ENCODE data around the gene RBMS3.
"Not testable (repeated sequence)": the region's sequence is repeated elsewhere in the genome, so short reads cannot be mapped to it uniquely, and the experiment has no call there.

The RBMS3 gene

GRCh38 chr3:29758434-29759322 is 477.8 kb downstream of the RBMS3 start:
- no peak for DNase-seq

GRCh38 chr3:29759411-29760225 is 478.7 kb downstream of the RBMS3 start:
- no peak for DNase-seq

DNA sequence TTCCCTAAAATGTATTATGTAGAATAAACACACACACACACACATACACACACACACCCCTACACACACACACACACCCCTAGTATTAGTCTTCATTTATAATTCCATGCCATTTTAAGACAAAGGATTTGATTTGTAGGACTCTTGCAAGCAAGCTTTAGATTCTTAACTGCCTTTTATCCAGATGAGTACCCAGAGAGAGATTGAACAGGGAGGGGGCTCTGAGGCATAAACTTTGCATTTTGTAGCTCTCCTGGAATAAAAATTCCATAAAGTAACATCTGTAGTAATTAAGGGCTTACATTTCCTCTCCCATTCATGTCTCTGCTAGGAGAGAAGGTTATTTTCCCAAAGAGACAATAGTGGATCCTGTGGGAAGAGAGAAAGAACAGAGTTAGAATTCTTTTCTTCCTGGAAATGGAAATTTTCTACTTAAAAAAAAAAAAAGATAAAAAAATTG is 479.4 kb downstream of the RBMS3 start:
- no peak for DNase-seq

DNA sequence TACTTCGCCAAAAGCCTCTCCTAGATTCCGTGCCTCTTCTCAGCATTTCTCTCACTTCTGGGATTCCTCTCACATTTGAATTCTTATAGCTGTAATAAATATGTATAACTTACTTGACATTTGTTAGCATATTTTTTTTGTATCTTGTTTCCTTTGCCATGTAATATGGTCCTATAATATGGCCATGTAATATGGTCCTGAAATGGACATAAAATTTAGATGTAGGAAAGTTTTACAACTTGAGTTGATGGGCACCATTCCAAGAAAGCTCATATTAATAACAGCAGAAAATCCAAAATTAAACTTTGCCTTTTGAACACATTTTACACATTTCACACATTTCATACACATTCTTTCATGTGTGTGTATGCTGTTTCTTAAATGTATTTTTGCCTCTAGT is 480.6 kb downstream of the RBMS3 start:
- DNase-seq = no peak

- no peak for DNase-seq
Measured at GRCh38 chr3:29763115-29763514, 482.2 kb downstream of the RBMS3 start.

- no peak for DNase-seq
Measured at GRCh38 chr3:29764041-29764440, 483.2 kb downstream of the RBMS3 start.

DNA sequence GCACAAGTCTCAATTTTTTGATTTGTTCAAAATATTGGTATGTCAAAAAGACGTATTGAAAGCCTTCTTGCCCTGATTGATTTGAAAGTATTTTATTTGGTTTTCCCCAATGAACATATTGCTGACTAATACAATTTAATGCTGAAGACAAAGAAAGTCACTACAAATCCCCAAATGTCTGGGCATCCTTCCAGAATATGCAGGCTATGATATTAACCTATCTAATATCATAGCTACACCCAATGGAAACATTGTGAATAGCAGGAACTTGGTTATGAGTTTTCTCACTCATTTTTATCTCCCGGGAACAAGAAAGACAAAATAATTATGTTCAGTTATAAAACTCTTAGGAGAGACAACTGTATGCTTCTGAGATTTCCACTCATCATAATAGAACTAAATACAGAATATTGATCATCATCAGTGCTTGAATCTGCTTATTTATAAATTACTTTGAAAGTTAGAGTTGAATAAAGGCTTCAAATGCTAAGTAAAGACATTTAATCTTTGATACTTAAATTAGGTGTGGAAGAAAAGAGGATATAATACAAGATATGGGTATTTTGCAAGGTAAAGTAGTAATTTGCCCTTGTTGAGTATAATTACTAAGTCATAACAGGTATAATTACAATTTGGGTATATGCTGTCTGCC is 483.9 kb downstream of the RBMS3 start:
- DNase-seq = no peak

DNA sequence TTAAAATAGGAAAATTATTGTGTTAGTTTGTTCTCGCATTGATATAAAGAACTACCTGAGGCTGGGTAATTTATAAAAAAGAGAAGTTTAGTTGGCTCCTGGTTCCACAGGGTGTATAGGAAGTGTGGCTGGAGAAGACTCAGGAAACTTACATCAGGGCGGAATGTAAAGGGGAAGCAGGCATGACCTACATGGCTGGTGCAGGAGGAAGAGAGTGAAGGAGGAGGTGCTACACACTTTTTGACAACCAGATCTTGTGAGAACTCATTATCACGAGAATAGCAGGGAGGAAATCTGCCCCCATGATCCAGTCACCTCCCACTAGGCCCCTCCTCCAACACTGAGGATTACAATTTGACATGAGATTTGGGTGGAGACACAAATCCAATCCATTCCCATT is 490.7 kb downstream of the RBMS3 start:
- no peak for DNase-seq

GRCh38 chr3:29772436-29772835 is 491.6 kb downstream of the RBMS3 start:
- no peak for DNase-seq

DNA sequence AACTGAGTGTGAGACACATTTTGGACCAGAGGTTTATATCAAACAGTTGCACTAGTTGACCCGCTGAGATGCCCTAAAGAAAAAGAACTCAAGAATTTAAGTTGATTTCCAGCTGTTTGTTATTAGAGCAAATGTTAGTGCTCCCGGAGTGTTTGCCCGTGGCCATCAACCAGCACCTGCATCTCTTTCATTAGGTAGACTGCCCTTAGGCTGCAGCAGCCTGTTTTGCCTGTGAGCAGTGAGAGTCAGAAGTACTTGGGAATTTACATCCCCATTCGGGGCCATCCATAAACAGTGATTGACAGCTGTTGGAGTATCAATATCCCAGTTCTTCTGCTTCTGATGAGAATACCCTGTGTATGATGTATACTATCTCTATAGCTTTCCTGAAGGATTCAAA is 492.6 kb downstream of the RBMS3 start:
- DNase-seq = no peak

GRCh38 chr3:29775340-29775739 is 494.5 kb downstream of the RBMS3 start:
- DNase-seq = no peak

DNA sequence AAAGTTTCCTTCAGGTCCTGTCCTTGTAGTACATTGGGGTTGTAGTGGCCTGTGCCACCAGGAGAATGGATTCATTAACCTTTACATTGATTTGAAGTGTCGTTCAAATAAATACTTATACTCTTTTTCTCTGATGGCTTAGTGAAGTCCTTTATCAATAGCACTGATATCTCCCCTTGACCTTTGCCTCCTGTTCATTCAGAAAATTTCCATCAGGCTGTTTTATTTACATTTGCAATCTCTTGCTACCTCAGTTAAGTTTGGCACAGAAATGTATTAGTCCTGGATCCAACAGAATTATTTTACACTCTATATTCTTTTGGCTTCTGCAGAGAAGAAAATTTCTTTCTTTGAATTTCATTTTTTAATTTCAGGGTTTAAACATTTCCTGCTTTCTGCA is 497.0 kb downstream of the RBMS3 start:
- DNase-seq = no peak

GRCh38 chr3:29789686-29790085 is 508.8 kb downstream of the RBMS3 start:
- no peak for DNase-seq

DNA sequence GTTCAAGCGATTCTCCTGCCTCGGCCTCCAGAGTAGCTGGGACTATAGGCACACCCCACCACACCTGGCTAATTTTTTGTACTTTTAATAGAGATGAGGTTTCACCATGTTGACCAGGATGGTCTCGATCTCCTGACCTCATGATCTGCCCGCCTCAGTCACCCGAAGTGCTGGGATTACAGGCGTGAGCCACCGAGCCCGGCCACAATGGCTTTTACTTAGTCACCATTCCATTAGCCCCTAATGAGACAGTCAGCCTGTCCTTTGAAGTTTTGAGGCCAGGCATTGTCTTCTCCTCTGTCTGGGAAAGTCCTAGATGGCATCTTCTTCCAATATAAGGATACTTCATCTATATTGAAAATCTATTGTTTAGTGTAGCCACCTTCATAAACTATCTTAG is 515.9 kb downstream of the RBMS3 start:
- no peak for DNase-seq

- no peak for DNase-seq
Measured at GRCh38 chr3:29802057-29802456, 521.2 kb downstream of the RBMS3 start.

DNA sequence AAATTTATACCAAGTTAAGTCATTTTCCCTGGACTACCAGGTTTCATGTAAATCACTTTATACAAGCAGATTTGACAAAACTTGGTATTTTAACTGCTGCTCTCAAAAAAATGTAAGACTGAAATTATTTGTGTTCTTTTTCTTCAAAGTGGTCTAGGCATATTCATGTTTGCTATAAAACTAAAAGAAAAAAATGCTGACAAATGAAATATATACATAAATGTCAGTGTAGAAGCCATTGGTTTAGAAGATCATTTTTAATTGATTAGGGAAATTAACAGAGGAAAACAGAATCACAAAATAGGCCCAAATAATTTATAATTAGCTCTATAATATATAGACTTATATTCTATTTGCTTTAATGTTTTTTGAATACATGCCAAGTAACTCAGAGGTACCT is 523.2 kb downstream of the RBMS3 start:
- DNase-seq = no peak

GRCh38 chr3:29805757-29806156 is 524.9 kb downstream of the RBMS3 start:
- DNase-seq = no peak

GRCh38 chr3:29808324-29808723 is 527.5 kb downstream of the RBMS3 start:
- DNase-seq = not testable (repeated sequence)

GRCh38 chr3:29822071-29822470 is 541.2 kb downstream of the RBMS3 start:
- DNase-seq = no peak

- DNase-seq = no peak
Measured at GRCh38 chr3:29823233-29823632, 542.4 kb downstream of the RBMS3 start.

DNA sequence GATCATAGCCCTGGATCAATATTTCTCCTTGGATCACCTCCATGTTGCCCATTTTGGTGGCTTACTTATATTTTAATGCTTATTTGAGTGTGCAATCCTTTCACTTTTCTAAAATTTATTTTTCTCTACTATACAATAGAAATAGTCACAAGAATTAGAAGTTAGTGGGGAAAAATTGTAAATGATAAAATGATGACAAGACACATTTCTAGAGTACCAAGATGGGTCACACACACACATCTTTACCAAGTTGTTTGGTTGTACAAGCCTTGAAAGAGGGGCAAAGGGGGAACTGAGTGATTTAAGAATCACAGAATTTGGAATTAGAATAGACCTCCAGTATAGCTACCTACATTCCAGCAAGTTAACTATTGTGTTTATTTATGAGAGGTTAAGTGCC is 545.8 kb downstream of the RBMS3 start:
- no peak for DNase-seq

DNA sequence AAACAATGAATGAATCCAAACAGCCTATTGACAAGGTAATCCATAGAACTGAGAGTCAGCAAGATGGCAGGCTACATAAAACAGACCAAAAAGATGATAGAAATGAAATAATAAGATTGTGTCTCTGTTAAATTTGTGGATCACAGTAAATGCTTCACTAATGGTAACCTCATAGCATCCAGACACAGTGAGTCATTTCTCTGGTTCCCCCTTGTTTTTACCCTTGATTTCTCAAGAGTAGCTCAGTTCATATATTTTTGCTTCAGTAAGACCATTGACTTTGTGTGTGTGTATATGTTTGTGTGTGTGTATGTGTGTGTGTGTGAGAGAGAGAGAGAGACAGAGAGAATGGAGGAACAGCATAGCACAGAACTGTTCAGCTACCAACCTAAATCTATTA is 546.9 kb downstream of the RBMS3 start:
- no peak for DNase-seq

DNA sequence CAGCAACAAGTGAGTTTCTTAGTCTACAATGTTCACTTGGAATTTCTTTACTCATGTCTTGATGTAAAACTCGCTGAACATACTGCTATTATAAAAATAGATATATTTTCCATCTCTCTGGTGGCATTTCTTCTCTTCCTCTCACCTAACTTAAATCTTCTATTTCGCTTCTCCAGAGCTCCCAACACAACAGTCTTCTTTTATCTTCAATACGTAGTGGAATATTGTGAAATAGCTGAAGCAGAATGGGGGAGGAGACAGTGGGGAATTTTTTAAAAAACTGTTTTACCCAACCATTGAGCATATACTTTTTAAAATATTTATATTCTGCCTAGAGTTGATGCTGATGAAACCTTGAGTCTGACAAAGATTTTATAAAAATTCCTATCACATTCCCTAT is 548.5 kb downstream of the RBMS3 start:
- DNase-seq = no peak

GRCh38 chr3:29850641-29851040 is 569.8 kb downstream of the RBMS3 start:
- no peak for DNase-seq

Data from activated naive CD4-positive, alpha-beta T cell (primary cell).